Right lobe of liver (tissue), 6 donors: ENCODE data around the gene ITSN1. TPM values are rescaled to one million over a fixed set of nuclear protein-coding genes. Genes with fewer than 3 reads are reported as not detected.

Experiments used
- ATAC-seq, 4 donors: fragments of 200-7000 bp; cut with Tn5 transposase; one replicate each; pipeline ENCODE4 v1.9.1; 2020; ENCODE audit warnings: mild to moderate bottlenecking in 4 of 4, moderate library complexity in 4 of 4
- DNase-seq, 3 donors: peaks; one replicate each; pipeline ENCODE4 v3.0.0-alpha.2; 2020
- H3K27ac ChIP-seq, 3 donors: fragments of 200-600 bp; one replicate each; pipeline ENCODE4 v1.8.0; 2022
- H3K27me3 ChIP-seq, 2 donors: fragments of 200-600 bp; one replicate each; pipeline ENCODE4 v1.8.0; 2022
- H3K36me3 ChIP-seq, 4 donors: fragments of 200-600 bp; sonication (generic) in 1 of 4; one replicate each; pipeline versions ENCODE4 v1.5.1 to v1.8.0; 2017 to 2022; ENCODE audit warnings: control low read depth in 1 of 4
- H3K4me1 ChIP-seq, 4 donors: fragments of 200-600 bp; sonication (generic) in 1 of 4; one replicate each; pipeline versions ENCODE4 v1.5.1 to v1.8.0; 2017 to 2022; ENCODE audit warnings: control low read depth in 1 of 4
- H3K4me3 ChIP-seq, 3 donors: fragments of 200-600 bp; one replicate each; pipeline ENCODE4 v1.8.0; 2022
- H3K9me3 ChIP-seq, 4 donors: fragments of 200-600 bp; sonication (generic) in 1 of 4; one replicate each; pipeline versions ENCODE4 v1.5.1 to v1.8.0; 2017 to 2022; ENCODE audit warnings: control low read depth in 1 of 4
- CTCF ChIP-seq, 4 donors: fragments of 200-600 bp in 3 of 4; fragments of 450-650 bp in 1 of 4; IDR thresholded peaks; one replicate each; pipeline versions ENCODE4 v1.5.1 to v1.8.0; 2016 to 2022; ENCODE audit warnings: antibody characterized with exemption in 4 of 4, mild to moderate bottlenecking in 2 of 4
- POLR2A ChIP-seq: fragments of 450-650 bp; IDR thresholded peaks from one replicate; pipeline ENCODE4 v1.6.1; 2017; ENCODE audit warnings: antibody characterized with exemption, mild to moderate bottlenecking
- WGBS: methylation state at CpG from one replicate; pipeline ENCODE4 v1.1.6; 2018; ENCODE audit warnings: low coverage, low lambda C conversion rate; ENCODE audit not compliant: insufficient coverage; ENCODE audit errors: missing lambda C conversion rate; 5-methylcytosine and 5-hydroxymethylcytosine counted together
- intact Hi-C, 2 donors: fragments of 100-400 bp; cut with DNase I; formaldehyde crosslinking; loops; one replicate each; pipeline versions ENCODE4 v1.11.2 to v1.14.1; 2022
- total RNA-seq, 6 experiments: library from RNA; depleted of rRNA in 2 of 6; stranded (reverse); fragments of >200 nt in 2 of 6; fragmentation: NEBNext Ultra II Directional in 3 of 6; extraction: Animal tissue kit (Norgen Biotek cat#: 25700) in 3 of 6; gene quantifications; one replicate each; pipeline versions ENCODE4 v1.1.0 to v1.2.4, GENCODE V29; 2016 to 2023
- donor health status: DM: no; HTN: yes; CAD: no.
- donor health status: DM: no; HTN: no; CAD: no.
- donor health status: DM: no; HTN: no; CAD: no.
- donor health status: DM: no; HTN: yes; CAD: no.
- donor health status: DM: no; HTN: yes; CAD: no.

The ITSN1 gene
- total RNA-seq, 6 experiments from 2014 or later = 27.8 to 63.1 (median 33.8) TPM

GRCh38 chr21:33855190-33855589 lies 212.9 kb downstream of the ITSN1 start:
- DNase-seq (no peak), ATAC-seq (peak in 1 of 4 donors; percentile 17)
- Histone ChIP-seq H3K4me3 (no peak overlapping the region), H3K9me3 (no peaks in the 10 kb centered on the region), H3K36me3 (no peaks in the 10 kb centered on the region), H3K27me3 (no peaks in the 10 kb centered on the region), H3K27ac (no peak overlapping the region), H3K4me1 (no peaks in the 10 kb centered on the region)
- 60% methylated on average over 2 of the region's 6 CpGs for WGBS
- intact Hi-C loops = no loop called here
- TF ChIP-seq CTCF (IDR thresholded peaks at IDR 0.05) = peak in 1 of 4 donors; percentile 6
- TF ChIP-seq POLR2A = no peak

- 83% methylated on average over 10 of the region's 17 CpGs for WGBS
- intact Hi-C loops = no loop called here
- ATAC-seq (no peak), DNase-seq (no peak)
- Histone ChIP-seq H3K4me1 (no peaks in the 10 kb centered on the region), H3K4me3 (no peak overlapping the region), H3K27me3 (no peaks in the 10 kb centered on the region), H3K9me3 (no peaks in the 10 kb centered on the region), H3K36me3 (no peaks in the 10 kb centered on the region), H3K27ac (no peak overlapping the region)
- TF ChIP-seq POLR2A (no peak), CTCF (IDR thresholded peaks at IDR 0.05) (no peak)
These were observed 214.7 kb downstream of the ITSN1 start for GRCh38 chr21:33856893-33857527.

DNA sequence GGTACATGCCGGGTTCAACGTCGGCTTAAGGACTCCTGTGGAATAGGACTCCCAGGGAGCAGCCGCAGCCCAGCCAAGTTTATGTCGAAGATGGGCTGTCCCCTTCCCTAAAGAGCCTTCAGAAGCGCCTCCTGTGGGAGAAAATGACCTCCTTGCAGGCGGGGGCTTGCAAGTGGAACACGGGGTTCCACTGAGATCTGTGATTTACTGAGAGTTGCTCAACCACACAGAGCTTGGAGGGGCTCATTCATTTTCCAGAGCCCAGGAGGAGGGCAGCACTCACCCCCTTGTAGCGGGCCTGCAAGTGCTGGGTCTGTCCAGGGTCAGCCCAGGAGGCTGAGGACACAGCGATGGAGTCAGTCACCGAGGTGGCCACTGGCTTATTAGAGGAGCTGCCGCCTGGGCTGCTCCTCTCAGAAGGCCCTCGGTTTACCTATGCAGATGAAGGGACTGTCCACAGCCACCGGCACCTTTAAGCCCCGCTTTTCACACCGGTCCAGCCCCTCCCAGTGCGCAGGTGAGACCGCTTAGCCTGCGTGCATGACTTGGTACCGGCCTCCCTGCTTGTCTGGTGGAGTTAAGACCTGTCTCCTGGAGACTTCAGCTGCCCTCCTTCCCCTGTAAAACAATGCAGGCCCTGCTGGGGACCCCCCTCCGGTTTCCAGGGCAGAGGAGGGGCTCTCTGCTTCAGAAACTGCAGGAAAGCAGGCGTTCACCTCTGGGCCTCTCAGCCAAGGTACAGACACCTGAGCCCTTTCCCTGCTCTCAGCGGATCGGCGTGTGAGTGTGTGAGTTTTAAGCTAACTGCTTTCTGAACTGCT lies 215.8 kb downstream of the ITSN1 start:
- DNase-seq (no peak), ATAC-seq (no peak)
- H3K27me3 ChIP-seq = no peaks in the 10 kb centered on the region
- no peaks in the 10 kb centered on the region for H3K36me3 ChIP-seq
- no peaks in the 10 kb centered on the region for H3K9me3 ChIP-seq
- no peak for TF ChIP-seq CTCF (IDR thresholded peaks at IDR 0.05)
- TF ChIP-seq POLR2A = no peak
- H3K4me3 ChIP-seq = no peak overlapping the region
- intact Hi-C loops = no loop called here
- H3K27ac ChIP-seq = no peak overlapping the region
- WGBS = 82% methylated on average over 5 of the region's 25 CpGs
- no peaks in the 10 kb centered on the region for H3K4me1 ChIP-seq

DNA sequence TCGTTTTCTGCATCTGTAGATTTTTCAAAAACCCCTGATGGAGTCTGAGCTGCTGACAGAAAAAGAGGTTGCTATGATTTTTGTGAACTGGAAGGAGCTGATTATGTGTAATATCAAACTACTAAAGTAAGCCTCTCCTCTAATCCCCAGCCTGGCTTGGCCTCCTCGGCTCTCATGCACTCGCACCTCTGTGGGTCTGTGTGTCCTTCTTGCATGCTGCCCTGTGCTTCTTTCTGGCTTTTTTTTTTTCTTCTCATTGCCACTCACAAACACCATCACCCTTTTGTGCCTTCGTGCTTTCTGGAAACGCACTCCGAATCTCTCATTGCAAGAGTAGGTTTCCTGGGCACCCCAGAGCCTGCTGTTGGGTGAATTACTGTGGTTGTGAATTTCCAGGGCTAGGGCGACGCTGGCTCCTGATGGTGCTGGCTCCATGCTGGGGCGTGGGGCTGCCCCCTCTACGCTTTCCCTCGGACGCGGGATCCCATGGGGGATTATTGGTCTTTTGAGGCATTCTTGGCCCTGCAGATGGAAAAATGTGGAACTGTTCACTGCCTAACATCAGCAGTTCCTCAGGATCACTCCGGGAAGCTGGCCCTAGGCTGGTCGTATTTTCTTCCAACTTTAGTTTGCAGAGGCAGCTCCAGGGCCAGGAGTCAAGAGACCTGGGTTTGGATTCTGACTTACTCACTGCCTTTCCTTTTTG lies 216.5 kb downstream of the ITSN1 start:
- Histone ChIP-seq H3K4me3 (no peak overlapping the region), H3K27me3 (no peaks in the 10 kb centered on the region), H3K9me3 (no peaks in the 10 kb centered on the region), H3K36me3 (no peaks in the 10 kb centered on the region), H3K27ac (no peak overlapping the region), H3K4me1 (no peaks in the 10 kb centered on the region)
- ATAC-seq = no peak
- WGBS = 85% methylated on average over 9 of the region's 15 CpGs
- no peak for DNase-seq
- intact Hi-C loops = no loop called here
- TF ChIP-seq CTCF (IDR thresholded peaks at IDR 0.05) (no peak), POLR2A (no peak)
